ENCODE data around the gene PARP3.

Gene PARP3

DNA sequence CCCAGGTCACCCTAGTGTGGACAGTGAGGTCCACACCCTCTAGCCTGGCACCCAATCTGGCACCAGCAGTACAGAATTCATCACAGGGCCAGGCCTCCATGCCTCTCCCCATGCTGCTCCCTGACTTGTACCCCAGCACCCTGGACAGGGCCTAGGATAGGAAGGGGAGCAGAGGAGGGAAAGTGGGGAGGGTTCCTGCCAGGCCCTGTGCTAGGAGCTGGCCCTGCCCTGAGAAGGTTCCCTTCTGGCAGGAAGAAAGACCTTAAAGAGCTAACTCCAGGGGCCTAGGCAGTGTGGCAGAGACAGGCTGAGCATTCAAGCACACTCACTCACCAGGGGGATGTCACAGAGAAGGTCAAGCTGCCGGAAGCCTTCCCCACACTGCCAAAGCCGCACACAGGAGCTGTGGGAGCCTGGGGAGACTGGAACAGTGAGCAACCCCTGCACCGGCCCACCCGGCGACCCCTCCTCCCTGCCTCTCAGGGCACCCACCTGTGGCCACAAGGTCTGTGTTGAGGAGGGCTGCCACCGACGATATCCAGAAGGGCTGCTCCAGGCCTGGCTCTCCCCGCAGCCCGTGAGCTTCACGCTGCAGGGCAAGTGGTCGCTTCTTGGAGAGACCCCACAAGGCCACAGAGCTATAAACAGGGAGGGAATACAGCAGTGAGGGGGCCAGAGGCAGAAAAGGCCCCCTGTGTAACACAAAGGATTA lies 7.9 kb upstream of the PARP3 start:
- no peak for DNase-seq (ENCODE audit: low read depth)

DNA sequence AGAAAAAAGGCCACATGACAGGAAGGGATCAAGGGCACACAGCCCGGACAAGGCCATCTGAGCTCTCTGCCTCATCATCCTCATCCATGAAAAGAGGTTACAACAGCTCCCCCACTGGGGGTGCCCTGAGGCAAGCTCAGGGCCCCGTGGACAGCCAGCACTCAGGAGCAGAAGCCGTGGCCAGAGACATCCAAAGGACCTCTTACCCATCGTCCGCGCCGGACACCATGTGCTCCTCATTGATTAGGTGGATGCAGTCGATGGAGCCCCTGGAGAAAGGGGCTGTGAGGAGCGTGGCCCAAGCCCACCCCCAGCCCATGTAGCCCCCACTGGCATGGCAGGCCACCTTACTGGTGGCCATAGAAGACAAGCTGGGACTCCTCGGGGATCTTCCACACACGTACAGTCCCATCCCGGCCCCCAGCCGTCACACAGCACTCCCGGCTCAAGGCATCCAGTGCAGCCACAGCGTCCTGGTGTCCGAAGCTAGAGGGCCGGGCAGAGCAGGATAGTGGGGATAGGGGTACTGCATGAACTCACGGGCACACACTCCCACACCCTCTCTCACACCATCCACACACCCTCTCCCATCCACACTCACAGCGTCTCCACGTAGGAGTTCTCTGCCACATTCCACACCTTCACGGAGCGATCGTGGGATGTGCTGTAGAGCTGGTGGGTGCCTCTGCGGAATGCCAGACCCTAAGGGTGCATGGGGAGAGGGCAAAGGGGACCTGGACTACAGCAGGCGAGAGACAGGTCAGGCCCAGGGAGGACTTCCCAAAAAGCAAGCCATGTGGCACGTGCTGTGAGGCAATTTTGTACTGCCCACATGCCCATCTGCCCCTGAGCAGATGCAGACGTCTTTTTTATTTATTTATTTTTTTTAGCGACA lies 6.9 kb upstream of the PARP3 start:
- no peak for DNase-seq (ENCODE audit: low read depth)

DNA sequence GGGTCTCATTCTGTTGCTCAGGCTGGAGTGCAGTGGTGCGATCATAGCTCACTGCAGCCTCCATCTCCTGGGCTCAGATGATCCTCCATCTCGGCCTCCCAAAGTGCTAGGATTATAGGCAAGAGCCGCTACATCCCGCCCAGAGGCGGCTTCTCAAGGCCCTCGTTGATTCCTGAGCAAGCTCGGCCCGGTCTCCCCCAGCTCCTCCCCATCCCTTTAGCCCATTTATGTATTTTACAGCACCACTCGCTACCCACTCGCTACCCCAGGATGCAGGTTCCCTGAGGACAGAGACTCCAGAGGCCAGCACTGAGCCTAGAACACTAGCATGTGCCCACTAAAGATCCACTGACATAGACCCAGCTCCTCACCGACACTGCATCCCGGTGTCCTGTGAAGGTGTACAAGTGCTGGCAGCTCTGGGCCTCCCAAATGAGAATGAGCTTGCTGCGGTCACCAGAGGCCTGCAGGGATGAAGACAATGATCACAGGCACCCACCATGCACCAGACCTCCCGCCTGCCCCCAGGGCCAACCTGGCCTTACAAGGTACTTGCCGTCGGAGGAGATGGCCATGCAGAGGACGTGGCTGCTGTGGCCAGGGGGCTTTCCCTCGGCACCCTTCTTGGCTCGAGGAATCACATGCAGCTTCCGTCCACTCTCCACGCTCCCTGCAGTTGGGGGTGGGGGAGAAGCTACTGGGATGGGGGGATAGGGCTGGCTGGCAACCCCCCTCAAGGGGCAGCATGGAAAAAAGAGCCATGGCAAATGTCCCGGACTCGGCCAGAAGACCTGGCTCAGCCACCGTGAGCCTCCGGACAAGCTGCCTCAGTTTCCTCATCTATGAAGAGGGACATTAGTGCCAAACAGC lies 6.0 kb upstream of the PARP3 start:
- no peak for DNase-seq (ENCODE audit: low read depth)

DNA sequence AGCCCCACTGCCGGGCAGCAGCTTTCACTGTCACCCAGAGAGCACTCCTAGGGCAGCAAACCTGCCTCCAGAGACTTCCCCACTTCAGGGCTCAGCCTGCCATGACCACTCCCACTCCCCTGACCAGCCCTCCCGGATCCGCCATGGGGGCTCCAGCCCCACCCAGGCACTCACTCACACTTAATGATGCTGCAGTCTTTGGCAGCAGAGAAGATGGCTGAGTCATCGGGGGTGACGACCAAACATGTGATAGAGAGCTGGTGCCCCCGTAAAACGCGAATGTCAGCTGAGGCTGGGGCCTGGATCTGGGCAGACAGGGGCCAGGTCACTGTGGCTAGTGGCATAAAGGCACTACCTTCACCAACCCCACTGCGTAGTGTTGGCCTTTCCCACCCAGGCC lies 5.1 kb upstream of the PARP3 start:
- no peak for DNase-seq (ENCODE audit: low read depth)

DNA sequence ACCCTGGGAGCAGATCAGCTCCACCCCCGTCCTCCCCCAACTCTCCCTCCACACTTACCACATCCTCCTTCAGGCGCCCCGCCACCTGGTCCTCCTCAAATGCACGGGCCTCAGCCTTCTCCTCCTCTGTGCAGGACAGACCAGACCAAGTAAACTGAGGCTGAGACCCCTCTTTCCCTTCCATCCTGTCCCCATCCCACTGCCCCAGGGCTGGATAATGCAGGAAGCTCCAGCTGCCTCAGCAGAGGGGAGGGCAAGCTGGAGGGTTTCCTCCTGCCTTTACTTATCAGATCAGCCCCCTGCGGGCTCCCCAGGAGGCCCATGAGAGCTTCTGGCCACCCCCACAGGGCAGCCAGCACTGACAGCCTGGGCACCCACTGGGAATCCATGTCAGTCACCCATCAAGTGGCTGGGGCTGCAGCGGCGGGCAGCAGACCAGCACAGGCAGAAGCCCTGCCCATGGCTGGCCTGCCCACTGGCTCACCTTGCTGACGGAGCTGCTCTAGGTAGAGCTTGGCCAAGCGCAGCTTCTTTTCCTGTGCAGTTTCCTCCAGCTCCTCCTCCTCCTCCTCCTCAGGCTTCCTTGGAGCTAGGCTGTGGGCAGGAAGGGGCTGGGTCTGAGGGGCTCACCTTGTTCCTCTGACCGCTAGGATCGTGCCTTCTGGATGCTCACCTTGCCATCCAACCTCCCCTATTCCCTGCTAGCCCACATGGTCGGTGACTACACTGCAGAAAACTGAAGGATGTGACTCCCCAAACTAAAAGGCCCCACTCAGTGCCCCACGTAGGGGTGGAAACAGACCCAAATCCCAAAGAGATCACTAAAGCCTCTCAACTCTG lies 4.3 kb upstream of the PARP3 start:
- DNase-seq (ENCODE audit: low read depth) = no peak

DNA sequence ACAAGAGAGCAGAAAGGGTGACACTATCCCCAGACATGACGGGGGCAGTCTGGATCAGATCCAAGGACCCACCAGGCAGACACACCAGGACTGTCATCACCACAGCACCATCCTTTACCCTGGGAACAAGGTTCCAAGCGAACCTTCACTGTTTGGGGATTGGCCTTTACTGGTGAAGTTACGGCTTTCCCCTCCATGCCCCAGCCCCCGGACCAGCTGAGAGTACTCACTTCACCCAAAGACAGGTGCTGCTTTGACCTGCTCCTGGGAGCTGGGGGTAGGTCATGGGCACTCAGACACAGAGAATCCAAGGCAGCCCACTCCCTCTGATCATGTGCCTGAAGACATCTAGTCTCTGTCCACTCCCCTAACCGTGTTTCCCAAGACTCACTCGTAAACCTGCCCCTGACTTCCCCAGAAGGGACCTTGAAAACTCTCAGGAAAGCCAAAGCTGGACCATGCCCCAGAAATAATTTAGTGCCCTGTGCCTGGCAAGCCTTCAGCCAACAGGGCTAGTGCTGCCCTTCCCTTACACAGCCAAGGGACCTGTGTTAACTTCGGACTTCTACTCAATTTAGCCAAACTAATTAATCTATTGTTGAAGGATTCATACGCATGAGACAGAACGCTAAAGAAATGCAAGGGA lies 3.3 kb upstream of the PARP3 start:
- no peak for DNase-seq (ENCODE audit: low read depth)

DNA sequence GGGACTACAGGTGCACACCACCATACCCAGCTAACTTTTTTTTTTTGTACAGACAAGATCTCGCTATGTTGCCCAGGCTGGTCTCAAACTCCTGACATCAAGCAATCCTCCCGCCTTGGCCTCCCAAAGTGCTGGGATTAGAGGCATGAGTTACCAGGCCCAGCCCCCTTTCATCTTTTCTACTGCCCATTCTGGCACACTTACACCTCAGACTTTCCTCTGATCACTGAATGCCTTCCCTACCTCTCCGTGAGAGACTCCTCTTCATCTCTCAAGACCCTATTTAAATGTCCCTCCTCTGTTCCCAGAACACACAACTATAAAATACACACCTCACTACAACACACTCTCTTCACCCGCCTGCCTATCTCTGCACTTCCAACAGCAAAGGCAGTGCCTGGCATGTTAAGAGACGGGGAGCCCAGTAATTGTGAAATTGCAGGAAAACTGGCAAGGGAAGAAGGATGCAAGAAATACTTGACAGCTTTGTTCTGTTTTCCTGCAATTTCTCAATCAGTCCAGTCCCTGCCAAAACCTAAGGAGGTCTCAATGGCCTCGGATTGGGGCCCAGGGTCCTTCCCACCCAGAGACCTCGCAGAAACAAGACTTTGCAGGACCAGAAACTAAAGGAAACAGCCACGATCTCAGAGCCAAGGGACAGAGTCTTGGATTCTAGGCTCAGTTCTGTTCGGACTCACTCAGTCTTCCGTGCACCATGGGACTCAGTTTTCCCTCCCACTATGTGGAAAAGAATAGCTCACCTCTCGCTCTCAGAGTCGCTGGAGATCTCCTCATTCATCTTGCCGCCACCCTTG lies 1.3 kb upstream of the PARP3 start:
- no peak for DNase-seq (ENCODE audit: low read depth)

DNA sequence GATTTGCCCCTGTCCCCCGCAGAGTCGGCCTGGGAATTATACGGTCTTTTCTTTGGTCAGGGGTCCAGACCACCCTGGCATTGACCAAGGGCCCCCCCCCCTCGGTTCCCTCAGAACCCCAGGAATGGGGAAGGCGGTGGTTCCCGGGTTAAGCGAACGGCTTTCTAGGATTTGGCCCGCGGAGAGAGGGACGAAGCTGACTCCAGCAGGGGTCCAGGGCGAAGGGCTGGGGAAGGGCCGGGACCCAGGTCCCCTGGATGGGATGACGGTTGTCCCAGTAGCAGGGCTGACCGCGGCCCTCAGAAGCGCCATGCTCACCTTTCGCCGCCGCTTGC lies 733 bp upstream of the PARP3 start:
- no peak for DNase-seq (ENCODE audit: low read depth)

DNA sequence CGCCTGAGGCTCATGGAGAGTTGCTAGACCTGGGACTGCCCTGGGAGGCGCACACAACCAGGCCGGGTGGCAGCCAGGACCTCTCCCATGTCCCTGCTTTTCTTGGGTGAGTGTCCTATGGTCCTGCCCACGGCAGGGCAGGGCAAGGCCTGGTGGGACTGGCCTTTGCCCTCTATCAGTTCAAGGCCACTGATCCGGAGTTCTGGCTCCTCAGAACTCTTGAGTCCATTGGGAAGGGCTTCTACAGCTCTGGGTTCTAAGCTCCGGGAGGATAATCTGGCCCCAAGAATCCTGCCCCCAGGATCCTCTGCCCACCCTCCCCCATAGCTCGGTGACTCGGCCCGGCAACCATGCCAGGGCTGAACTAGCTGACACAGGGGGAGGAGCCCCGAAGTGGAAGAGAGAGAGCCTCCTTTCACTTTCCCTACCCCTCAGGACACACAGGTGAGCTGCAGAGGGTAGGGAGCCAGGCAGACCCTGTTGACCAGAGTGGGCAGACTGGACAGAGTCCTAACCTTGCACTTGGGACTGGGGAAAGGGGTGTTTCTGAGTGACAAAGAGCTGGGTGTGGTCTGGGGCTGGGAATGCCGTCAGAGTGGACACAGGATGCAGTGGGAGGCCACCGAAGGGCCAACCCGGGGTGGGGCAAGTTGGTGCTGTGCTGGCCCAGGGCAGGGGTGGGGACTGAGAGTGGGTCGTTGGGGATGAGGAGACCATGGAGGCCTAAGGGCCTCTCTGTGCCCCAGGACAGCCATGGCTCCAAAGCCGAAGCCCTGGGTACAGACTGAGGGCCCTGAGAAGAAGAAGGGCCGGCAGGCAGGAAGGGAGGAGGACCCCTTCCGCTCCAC lies 664 bp downstream of the PARP3 start:
- DNase-seq (ENCODE audit: low read depth) = no peak

DNA sequence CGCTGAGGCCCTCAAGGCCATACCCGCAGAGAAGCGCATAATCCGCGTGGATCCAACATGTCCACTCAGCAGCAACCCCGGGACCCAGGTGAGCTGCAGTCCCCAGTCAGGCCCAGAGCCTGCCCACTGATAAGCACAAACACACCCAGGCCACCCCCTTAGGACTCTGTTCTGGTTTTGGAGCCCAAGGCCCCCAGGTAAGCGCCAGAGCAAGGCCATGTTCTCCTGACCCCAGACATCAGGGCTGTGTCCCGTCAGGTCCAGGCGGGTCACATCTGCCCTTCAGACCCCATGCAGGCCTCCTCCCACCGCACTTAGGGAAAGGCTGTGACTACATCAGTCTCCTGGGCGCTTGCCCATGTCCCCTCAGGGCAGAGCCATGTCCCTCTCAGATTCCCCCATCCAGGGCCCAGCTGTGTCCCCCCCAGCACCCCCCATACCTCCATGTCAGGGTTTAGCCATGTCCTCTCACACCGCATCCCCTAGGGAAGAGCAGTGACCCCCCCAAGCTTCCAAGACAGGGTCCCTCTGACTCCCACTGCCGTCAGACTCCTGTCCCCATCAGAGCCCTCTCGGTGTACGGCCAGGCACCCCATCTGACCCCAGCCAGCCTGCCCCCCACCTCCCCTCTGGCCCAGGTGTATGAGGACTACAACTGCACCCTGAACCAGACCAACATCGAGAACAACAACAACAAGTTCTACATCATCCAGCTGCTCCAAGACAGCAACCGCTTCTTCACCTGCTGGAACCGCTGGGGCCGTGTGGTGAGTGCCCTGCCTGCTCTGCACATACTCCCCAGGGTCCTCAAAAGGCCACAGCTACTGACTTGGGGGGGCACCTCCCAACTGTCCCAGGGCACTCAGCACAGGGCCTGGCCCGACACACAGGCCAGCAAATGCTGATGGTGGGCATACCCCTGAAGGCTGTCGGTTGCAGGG lies 1.6 kb downstream of the PARP3 start:
- no peak for DNase-seq (ENCODE audit: low read depth)

DNA sequence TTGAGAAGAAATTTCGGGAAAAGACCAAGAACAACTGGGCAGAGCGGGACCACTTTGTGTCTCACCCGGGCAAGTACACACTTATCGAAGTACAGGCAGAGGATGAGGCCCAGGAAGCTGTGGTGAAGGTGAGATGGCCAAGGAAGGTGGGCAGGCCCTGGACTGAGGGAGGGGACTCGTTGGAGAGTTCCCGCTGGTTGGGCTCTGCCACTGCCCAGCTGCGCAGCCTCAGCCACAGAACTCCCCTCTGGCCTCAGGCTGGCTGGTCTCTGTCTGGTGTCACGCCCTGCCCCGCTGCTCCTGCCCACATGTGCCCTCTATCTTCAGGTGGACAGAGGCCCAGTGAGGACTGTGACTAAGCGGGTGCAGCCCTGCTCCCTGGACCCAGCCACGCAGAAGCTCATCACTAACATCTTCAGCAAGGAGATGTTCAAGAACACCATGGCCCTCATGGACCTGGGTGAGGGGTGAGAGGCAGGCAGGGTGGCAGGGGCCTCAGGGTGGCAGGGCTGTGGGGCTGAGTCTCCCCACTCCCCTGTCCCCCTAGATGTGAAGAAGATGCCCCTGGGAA lies 2.4 kb downstream of the PARP3 start:
- DNase-seq (ENCODE audit: low read depth) = no peak

DNA sequence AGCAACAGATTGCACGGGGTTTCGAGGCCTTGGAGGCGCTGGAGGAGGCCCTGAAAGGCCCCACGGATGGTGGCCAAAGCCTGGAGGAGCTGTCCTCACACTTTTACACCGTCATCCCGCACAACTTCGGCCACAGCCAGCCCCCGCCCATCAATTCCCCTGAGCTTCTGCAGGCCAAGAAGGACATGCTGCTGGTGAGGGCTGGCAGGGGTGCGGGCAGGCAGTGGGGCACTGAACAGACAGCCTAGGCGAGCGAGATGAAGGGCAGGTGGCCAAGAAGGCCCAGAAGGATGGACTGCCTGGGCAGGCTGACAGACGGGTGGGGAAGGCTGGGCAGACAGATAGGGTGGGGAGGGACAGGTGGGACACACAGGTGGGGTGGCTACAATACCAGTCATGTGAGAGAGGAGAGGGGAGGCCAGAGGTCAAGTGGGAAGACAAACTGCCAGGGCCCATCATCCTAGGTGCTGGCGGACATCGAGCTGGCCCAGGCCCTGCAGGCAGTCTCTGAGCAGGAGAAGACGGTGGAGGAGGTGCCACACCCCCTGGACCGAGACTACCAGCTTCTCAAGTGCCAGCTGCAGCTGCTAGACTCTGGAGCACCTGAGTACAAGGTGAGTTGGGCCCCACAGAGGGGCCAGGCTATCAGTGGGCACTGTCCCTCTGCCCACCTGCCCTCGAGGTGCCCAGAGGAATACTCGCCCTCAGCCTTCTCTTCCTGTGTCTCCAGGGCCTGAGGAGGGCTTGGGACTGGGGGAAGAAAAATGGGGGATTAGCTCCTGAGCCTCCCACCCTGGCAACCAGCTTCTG lies 3.1 kb downstream of the PARP3 start:
- DNase-seq (ENCODE audit: low read depth) = no peak

DNA sequence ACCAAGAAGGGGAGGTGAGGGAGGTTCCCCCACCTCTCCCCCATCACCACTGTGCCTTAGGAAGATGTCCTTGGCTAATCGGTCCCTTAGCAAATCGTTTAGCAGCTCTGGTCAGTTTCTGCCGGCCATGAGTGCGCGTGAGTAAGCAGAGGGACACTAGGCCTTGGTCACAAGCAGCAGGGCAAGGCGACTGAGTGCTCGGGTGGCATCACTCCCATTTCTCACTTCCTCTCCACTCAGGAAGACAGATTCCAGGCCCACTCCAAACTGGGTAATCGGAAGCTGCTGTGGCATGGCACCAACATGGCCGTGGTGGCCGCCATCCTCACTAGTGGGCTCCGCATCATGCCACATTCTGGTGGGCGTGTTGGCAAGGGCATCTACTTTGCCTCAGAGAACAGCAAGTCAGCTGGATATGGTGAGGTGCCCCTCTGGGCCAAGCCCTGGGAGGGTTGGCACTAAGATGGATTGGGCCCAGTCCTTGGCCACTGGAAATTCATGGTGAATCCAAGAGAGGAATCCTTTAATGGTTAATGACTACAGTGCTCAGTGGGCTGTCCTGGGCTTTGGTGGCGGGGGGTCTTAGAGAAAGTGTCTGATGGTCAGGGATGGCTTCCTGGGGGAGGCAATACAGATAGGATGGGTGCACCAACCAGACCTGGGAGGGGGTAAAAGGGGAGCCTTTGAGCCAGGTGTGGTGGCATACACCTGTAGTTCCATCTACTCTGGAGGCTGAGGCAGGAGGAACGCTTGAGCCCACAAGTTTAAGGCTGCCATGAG lies 4.0 kb downstream of the PARP3 start:
- no peak for DNase-seq (ENCODE audit: low read depth)

DNA sequence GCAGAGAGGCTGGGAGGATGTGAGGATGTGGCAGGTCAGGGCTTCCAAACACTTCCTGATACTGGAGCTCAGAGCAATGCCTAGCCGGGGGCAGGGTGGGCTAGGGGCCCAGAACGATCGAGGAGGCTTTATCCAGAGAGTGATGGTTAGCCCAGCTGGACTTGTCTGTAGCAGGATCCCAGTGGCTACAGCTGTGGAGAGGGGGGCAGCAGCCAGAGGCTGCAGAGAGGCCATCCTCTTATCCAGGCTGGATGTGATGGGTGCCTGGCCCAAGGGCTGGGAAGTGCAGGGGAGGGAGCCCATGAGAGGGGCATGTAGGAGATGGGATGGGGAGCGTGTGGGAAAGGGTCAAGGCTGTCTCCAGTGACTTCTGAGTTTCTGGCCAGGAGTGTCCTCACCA lies 4.6 kb downstream of the PARP3 start:
- no peak for DNase-seq (ENCODE audit: low read depth)

DNA sequence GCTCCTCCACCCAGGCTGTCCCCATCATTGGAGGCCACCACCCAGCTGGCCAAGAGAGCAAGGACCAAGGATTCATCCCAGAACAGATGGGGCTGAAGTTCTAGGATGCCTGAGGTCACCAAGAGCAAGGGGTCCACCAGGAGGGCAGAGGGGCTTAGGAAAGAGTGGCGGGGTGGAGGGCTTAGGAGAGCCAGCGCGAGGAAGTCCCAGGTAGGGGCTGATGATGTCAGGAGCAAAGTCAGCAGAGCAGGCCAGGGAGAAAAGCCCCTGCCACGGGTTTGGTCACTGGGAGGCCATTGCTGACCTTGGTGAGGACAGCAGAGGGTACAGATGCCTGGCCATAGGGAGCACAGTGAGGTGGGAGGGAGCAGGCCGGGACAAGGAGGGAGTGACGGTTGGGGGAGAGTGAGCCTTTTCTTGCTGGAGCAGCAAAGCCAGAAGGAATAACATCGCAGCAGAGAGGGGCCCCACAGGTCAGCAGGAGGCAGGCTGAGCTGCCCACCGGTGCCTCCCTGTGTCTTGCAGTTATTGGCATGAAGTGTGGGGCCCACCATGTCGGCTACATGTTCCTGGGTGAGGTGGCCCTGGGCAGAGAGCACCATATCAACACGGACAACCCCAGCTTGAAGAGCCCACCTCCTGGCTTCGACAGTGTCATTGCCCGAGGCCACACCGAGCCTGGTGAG lies 5.2 kb downstream of the PARP3 start:
- no peak for DNase-seq (ENCODE audit: low read depth)

All from stimulated activated CD8-positive, alpha-beta memory T cell treated with anti-CD3 and anti-CD28 coated beads, Interleukin-7, amount 100 ng/mL, for 24 hours (primary cell).